SH-SY5Y (cell line): ENCODE results near the gene DAPK1.

Source experiments
- GATA2 ChIP-seq: IDR thresholded peaks from 2 replicates; pipeline ENCODE4 v1.6.1; 2011; ENCODE audit warnings: mild to moderate bottlenecking, low read depth, low read length
- GATA3 ChIP-seq: IDR thresholded peaks from 2 replicates; pipeline ENCODE4 v1.6.1; 2011; ENCODE audit warnings: low read depth, mild to moderate bottlenecking, low read length, moderate library complexity

DNA sequence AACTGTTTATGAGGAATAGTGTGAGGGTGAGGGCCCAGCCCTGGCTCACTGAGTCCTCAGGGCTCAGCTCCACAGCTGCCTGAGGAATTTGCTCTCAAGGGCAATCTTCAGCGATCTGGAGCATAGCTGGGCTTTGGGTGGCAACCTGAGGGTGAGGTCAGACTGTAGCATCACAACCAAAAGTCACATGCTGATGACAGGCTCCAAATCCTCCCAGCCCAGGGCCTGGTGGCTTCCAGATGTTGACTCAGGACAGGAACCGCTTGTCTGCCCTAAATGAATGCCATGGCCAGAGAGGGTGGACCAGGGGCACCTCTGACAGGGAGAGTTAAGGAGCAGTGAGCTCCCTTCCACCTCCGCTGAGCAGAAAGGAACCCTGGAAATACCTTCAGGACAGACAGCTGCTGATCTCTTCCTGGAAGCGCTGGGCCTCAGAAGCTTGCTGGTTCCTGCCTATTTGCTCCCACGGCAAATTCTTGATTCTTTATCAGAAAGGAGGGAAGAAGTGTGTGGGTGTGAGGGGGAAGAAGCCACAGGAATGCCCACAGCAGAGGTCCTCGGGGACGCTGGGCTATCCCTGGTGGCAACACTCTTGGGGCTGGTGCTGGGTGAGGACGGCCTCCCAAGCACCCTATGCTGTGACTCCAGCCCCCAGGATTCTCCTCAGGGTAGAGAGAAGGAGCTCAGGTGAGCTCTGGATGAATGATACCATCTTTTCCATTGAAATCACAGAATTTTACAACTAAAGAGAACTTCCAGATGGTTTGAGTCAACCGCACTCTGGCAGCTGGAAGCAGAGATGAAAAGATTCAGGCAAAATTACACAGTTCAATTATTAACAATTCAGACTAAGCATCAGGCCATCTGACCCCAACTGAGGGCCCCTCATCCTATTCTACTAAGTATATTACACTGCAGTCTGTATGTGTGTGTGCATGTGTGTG lies 214.5 kb downstream of the DAPK1 start:
- TF ChIP-seq GATA3 (peak; percentile 58), GATA2 (peak; percentile 82)
